ENCODE measurements around the gene SAPCD2. TPM values are rescaled to one million over a fixed set of nuclear protein-coding genes. Genes with fewer than 3 reads are reported as not detected.
A peak's percentile ranks its signal among the peaks of the same experiment; 100 is the strongest.

SAPCD2 gene
- total and polyA plus RNA-seq, 9 donors: 0.10 to 0.62 (median 0.31) TPM; not detected in 2

GRCh38 chr9:137083394-137084004 is 13.1 kb upstream of the SAPCD2 start:
- 41 to 53% (median 50%) methylated on average over 12 of the region's 12 CpGs for WGBS, 3 donors
- Histone ChIP-seq H3K27me3 (no peaks in the 10 kb centered on the region), H3K36me3 (no peaks in the 10 kb centered on the region), H3K9me3 (no peaks in the 10 kb centered on the region), H3K4me3 (no peak overlapping the region), H3K4me1 (ENCODE audit: insufficient read depth) (peaks cover 7% of the 10 kb centered on the region), H3K27ac (no peak overlapping the region)
- intact Hi-C loops (cut with DNase I): no loop called here
- peak in 2 of 5 donors; percentile 55 to 56 for DNase-seq
- TF ChIP-seq CTCF (IDR thresholded peaks at IDR 0.05) (no peak), EP300 (IDR thresholded peaks at IDR 0.05) (no peak), POLR2A (IDR thresholded peaks at IDR 0.05) (no peak)

- H3K4me1 ChIP-seq (ENCODE audit: insufficient read depth): peaks cover 9% of the 10 kb centered on the region
- 81 to 88% (median 81%) methylated on average over 8 of the region's 8 CpGs for WGBS, 3 donors
- no peaks in the 10 kb centered on the region for H3K9me3 ChIP-seq
- TF ChIP-seq EP300 (IDR thresholded peaks at IDR 0.05) (no peak), CTCF (IDR thresholded peaks at IDR 0.05) (no peak), POLR2A (IDR thresholded peaks at IDR 0.05) (no peak)
- no peaks in the 10 kb centered on the region for H3K36me3 ChIP-seq
- no peaks in the 10 kb centered on the region for H3K27me3 ChIP-seq
- no peak overlapping the region for H3K4me3 ChIP-seq
- DNase-seq: no peak
- H3K27ac ChIP-seq: no peak overlapping the region
- intact Hi-C loops (cut with DNase I): no loop called here
These were observed 12.6 kb upstream of the SAPCD2 start for GRCh38 chr9:137082925-137083290.

GRCh38 chr9:137082222-137082924 is 12.0 kb upstream of the SAPCD2 start:
- Histone ChIP-seq H3K27ac (no peak overlapping the region), H3K4me3 (no peak overlapping the region), H3K27me3 (no peaks in the 10 kb centered on the region), H3K36me3 (no peaks in the 10 kb centered on the region), H3K9me3 (no peaks in the 10 kb centered on the region), H3K4me1 (ENCODE audit: insufficient read depth) (peaks cover 7% of the 10 kb centered on the region)
- DNase-seq: peak in 1 of 5 donors; percentile 30
- intact Hi-C loops (cut with DNase I): no loop called here
- 83 to 92% (median 89%) methylated on average over 16 of the region's 16 CpGs for WGBS, 3 donors
- TF ChIP-seq CTCF (IDR thresholded peaks at IDR 0.05): no peak
- no peak for TF ChIP-seq POLR2A (IDR thresholded peaks at IDR 0.05)
- TF ChIP-seq EP300 (IDR thresholded peaks at IDR 0.05): no peak

GRCh38 chr9:137080260-137081122 is 10.1 kb upstream of the SAPCD2 start:
- Histone ChIP-seq H3K4me1 (ENCODE audit: insufficient read depth) (peaks cover 5% of the 10 kb centered on the region), H3K4me3 (no peak overlapping the region), H3K27me3 (no peaks in the 10 kb centered on the region), H3K9me3 (no peaks in the 10 kb centered on the region), H3K36me3 (no peaks in the 10 kb centered on the region), H3K27ac (no peak overlapping the region)
- intact Hi-C loops (cut with DNase I): no loop called here
- no peak for DNase-seq
- WGBS, 3 donors: 91 to 93% (median 91%) methylated on average over 17 to 24 of the region's 24 CpGs
- no peak for TF ChIP-seq CTCF (IDR thresholded peaks at IDR 0.05)
- no peak for TF ChIP-seq EP300 (IDR thresholded peaks at IDR 0.05)
- no peak for TF ChIP-seq POLR2A (IDR thresholded peaks at IDR 0.05)

All from ovary (tissue), 9 donors.